Inflammatory macrophage treated with lipopolysaccharide for 1 hour (primary cell): ENCODE results near the gene FRMD1.

Experiments used
- DNase-seq, 2 donors: peaks; one replicate each; pipeline ENCODE4 v3.0.0-alpha.2; 2020 to 2022

Gene FRMD1

DNA sequence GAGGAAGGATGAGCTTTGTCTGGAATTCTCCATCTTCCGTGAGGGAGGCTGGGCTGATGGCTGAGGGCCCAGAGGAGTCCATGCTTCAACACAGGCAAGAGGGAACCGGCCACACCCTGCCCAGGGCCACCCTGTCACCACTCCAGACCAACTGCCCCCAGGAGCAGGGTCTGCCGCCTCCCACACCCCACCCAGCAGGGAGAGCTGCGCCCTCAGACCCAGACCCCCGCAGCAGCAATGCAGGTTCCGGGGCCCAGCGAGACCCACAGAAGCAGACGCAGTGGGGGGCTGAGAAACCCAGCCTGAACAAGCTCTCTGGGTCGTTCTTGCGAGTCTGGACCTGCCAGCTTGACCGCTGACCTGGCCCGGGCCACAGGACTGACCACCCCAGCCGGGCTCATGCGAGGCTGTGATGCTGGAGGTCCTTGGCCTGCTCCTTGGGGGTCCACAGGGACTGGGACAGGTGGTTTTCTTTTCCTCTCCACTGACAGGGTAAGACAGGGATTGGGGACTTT, 25.0 kb downstream of the FRMD1 start:
- no peak for DNase-seq

DNA sequence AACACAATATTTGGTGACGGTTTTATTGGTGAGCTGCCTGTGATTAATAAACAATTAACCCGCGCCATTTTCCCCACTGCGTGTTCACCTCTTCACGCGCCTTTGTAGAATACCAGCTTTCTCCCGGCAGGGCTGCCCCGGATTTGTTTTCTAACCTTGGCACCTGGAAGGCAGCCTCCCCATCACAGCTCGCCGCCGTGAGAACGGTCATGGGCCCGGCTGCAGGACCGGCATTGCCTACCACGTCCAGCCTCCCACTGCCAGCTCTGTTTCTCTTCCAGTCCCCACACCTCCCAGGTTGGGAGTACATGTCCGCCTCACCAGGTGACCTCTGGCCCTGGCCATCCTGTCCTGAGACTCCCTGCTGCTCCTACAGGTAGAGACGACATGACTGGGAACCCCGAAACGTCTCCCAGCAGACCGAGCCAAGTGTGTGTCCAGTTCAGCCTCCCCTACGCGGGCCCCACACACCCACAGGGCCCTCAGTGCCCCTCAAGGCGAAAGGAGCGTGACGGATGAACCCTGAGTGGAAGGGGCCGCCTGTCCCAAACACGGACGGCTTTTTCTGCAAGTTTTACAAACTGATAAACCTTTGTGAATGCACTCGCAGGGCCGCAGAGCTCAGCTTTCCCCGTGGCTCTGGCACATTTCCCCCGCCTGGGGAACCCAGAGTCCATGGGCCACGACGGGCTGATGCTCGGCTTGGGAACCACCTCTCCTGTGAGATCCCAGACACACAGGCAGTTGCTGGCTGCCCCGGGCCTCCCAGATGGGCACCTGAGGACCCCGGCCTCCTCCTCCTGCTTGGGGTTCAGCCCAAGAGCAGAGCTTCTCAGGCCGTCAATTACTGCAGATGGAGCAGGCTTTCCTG, 25.7 kb downstream of the FRMD1 start:
- no peak for DNase-seq

DNA sequence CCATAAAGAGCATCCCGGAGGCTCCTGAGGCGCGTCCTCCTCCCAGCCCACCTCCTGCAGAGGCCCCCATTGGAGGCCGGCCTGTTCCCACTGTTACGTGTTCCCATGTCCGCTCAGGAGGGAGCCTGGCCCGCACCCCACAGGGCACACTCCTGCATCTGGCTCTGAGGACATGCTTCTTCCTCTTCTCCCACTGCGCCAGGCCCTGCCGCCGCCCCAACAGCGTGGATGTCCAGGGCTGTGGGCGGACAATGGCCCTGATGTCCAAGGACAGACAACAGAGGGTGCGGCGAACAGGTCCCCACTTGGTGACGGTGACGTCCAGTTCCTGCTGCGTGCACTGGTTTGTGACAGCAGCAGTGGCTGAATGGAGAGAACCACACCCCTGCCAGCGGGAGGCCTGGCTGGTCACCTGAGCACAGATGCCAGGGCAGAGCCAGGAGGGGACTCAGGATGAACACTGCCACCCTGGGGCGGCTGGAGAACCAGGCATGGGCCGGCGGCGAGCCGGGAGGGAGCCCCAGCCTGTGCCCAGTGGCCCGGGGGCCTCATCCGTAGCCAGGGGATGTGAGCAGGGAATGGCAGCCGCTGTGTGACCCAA, 26.6 kb downstream of the FRMD1 start:
- no peak for DNase-seq

GRCh38 chr6:168051648-168052047, 27.4 kb downstream of the FRMD1 start:
- DNase-seq, result no peak

DNA sequence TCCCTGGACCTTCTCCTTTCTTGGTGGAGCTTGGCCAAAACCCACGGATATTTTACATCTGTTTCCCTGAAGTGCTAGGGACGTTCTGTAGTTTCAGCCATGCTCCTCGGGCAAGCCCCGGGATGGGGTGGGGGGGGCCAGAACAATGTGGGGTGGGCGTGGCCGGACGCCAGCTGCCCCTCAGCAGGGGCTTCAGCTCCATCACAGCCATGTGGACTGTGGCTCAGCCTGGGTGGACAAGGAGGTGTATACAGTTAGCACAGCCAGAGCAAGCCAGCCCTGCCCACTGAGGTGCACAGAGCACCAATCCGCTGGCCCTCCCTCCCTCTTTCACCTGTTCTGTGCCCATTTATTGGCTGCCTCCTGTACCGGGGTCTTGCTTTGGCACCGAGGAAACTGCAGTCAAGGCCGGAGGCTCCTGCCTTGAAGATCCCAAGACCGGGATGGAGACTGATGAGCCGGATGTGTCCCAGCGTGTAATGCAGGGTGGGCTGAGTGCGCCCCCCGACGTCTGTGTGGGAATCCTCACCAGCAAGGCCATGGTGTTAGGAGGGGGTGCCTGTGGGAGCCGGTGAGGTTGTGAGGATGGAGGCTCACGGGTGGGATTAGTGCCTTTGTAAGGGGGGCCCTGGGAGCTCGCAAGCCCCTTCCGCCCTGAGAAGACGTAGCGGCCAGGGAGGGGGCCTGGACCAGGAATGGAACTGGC, 28.0 kb downstream of the FRMD1 start:
- DNase-seq, result no peak

- DNase-seq, result no peak
These were observed 28.7 kb downstream of the FRMD1 start for GRCh38 chr6:168050225-168050880.

DNA sequence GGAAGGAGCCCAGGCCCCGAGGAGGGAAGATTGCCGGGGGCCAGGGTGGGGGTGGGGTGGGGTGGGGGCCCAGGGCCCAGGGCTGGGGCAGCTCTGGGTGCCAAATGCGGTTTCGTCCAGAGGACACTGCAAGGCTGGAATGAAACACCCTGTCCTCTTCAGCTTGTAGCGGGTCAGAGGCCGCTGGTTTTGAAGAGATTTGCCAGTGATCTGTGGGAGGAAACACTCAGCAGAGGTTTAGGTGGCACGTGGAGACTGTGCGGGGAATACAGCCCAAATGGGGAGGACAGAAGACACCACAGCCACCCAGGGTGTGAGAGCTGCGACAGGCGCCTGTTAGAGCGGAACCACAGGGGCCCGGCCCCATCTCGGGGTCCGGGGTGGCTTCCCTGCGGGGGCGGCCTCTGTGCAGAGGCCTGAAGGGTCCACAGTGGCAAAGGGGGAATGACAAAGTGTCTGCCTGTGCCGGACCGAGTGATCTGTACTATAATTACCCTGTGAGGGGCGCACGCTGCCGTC, 29.2 kb downstream of the FRMD1 start:
- DNase-seq, result no peak

GRCh38 chr6:168049277-168049676, 29.7 kb downstream of the FRMD1 start:
- DNase-seq, result no peak

DNA sequence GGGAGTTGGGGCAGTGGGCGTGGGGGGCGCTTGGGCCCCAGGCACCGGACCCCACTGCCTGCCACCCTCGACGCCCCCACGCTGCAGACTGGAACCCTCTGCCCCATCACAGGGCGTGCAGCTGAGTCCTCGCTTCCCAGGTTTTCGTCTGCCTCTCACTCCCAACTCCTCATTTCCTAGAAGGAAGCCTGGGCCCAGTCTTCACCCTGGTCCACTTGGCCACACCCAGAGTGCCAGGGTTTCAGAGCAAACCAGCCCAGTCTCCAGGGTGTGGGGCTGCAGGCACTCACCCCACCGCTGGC, 30.3 kb downstream of the FRMD1 start:
- DNase-seq, result no peak

DNA sequence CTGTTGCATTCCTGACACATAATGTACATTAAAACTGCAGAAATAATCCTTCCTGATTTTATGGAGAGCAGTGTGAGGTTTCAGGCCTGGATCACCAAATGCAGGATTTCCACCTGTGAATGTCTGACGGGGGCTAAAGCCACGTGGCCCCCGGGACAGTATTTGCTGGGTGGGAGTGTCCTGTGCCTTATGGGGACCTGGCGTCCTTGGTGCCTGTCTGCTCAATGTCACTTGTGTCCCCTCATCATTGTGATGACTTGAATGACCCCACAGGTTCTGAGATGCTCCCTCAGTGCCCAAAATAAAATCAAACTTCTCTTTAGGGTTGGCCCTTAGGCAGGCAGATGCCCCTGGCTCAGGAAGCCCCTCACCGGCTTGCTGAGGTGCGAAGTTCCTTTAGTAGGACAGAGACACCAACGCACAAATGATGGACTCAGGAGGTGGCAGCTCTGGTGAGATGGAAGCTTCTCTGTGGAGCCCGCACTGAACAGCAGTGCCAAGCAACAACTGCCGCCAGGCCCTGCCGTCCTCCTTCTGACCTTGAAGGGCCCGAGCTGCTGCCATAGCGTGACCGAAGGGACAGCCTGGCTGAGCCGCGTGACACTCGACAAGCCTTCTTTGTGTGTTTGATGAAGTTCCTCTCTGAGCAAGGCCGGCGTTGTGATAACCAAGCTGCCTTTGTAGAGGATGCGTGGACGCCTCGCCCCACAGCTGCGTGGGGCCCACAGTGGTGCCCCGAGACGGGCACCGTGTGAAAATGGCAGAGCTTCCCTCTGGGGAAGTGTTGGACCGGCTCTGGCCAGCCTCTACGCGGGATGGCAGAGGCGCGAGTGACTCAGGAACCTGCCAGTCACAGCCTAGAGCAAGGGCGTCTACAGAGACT, 30.9 kb downstream of the FRMD1 start:
- DNase-seq, result no peak

GRCh38 chr6:168046696-168047095, 32.3 kb downstream of the FRMD1 start:
- no peak for DNase-seq

DNA sequence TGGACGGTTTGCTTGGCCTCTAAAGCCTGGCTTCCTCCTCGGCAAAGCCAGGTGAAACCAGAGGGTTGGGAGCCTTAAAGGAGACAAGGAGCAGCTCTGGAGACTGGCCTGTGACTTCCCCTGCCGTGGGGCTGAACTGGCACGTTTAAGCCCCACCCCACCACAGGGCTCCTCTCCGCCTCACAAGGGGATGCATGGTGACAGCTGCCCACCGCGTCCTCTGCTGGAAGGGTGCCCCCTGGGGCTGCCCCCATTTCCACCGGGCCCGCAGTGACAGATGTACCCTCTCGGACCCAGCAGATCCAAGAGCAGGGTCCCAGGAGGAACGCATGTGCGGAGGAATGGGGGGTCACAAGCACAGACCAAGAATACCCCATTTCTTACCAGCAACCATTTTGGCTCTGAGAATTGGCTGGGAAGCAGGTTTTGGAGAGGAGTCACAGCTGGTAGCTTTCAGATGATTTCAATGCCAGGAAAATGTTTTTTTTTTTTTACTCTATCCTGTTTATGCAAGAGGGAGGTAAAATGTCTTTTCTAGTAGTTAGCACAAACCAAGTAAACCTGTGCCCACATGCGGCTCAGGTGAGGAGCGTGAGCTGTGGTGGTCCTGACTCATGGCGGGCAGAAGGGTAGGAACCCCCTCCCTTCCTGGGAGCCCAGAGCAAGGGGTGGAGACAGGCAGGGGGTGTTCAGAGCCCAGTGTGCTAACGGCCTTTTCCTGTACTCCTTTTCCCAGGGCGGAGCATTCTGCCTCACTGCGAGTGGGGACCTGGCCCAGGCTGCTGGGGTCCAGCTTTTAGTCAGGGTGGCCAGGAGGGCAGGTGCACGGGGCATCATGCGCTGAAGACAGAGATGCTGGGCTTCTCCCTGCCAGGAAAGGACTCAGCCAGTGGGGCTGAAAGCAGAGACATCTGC, 33.0 kb downstream of the FRMD1 start:
- no peak for DNase-seq

- DNase-seq, result no peak
These were observed 33.8 kb downstream of the FRMD1 start for GRCh38 chr6:168045141-168045691.

- DNase-seq, result no peak
These were observed 34.4 kb downstream of the FRMD1 start for GRCh38 chr6:168044521-168045130.

DNA sequence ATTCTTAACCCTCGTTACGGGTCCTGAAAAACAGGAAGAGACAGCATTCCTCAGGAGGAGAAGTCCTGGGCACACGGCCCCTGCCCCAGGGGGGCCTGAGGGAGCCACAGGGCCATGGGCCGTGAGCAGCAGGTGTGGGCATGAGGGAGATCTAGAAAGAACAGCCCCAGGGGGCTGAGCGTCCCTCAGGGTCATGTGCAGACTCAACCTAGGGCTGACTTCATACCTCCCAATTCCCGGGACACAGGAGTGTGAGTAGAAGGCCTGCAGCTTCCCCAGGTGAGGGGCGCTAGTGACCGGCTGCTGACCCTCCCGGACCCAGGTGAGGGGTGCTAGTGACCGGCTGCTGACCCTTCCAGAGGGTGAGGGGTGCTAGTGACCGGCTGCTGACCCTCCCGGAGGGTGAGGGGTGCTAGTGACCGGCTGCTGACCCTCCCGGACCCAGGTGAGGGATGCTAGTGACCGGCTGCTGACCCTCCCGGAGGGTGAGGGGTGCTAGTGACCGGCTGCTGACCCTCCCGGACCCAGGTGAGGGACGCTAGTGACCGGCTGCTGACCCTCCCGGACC, 35.1 kb downstream of the FRMD1 start:
- DNase-seq, result no peak

DNA sequence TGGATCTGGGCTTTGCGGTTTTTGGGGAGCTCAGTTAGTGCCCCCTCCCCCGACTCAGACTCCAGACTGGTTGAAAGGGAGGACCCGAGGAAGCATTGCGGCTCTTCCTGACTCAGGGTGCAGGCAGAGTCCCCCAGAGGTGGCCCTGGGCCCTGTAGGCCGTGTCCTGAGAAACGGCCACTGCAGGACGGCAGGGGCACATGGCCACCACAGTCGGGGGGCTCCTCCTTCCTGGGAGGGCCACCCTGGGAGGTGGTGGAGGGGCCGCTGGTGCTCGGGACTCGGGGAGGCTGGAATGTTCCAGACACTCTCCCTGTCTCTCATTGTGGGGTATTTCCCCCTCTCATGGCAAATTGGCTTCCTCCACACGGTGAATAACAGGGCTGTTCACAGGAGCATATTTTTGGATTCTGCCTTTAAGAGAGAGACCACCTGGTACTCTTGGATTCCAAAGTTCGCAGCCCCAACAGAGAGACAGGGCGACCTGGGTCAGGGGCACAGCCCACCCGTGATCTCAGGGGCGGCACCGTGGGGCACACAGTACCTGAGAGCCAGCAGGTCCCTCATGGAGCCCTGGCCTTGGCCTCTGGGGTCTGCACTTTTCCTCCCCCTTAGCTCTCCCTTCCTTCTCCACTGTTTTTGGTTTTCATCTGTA, 35.7 kb downstream of the FRMD1 start:
- DNase-seq, result no peak

DNA sequence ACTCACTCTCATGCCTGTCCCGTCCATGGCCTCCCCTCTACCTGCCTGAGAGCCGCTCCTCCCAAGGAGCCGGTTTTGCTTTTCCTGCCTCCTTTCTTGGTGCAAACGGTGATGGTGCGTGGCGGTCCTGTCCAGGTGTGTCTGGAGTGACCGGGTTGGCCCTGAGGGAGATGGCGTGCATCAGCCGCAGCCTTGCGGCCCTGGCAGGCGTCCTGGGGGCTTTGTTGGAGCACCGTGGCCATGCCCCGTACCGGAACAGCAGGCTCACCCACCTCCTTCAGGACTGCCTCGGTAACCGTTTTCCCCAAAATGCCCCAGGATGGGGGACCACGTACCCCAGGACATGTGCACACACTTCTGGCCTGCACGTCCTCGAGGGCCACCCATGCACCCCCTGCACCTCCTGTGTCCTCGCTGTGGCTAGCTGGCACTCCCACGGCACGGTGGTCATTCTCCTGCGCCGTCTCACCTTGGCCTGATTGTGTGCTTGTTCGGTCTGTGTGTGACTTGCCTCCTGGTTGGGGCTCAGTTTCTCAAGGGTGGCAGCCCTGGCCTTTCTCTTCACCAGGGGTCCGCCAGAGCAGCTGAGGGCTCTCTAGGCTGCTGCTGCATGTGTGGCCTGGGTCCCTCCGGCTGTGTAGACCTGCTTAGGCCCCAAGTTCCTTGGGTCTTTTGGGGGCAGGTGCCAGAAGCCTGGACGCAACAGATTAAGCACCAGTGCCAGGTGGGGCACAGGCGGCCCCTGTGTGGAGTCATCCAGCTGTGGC, 36.4 kb downstream of the FRMD1 start:
- no peak for DNase-seq

DNA sequence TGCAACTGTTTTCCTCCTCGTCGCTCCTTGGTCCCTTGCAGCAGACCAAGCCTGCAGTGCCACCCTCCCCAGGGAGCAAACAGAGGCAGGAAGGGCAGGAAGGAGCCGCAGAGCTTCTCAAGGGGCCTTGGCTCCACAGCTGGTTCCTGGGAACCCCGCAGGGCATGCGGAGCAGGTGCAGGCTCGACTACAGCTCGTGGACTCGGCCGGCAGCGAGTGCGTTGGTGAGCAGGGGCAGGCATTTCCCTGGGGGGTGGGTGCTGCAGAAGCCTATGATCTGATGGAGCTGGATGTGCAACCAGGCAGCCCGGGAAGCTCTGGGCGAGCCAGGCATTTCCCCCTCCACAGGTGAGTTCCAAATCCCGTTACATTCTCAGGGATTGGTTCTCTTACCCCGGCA, 37.1 kb downstream of the FRMD1 start:
- no peak for DNase-seq
